Activated naive CD4-positive, alpha-beta T cell treated with anti-CD3 and anti-CD28 coated beads, Interleukin-2, amount 50 U/mL, for 24 hours (primary cell): ENCODE measurements around the gene NCOA3.

ENCODE experiments used
- H3K27ac Mint-ChIP-seq: one replicate; pipeline ENCODE4 v1.8.0; 2021; ENCODE audit warnings: mild to moderate bottlenecking, mixed read lengths
- H3K27me3 Mint-ChIP-seq: one replicate; pipeline ENCODE4 v1.8.0; 2021; ENCODE audit warnings: mixed read lengths
- H3K36me3 Mint-ChIP-seq: one replicate; pipeline ENCODE4 v1.8.0; 2021; ENCODE audit warnings: mixed read lengths
- H3K4me1 Mint-ChIP-seq: one replicate; pipeline ENCODE4 v1.8.0; 2021; ENCODE audit warnings: mixed read lengths
- H3K4me3 Mint-ChIP-seq: one replicate; pipeline ENCODE4 v1.8.0; 2021; ENCODE audit warnings: mild to moderate bottlenecking, mixed read lengths
- H3K9me3 Mint-ChIP-seq: one replicate; pipeline ENCODE4 v1.8.0; 2021; ENCODE audit warnings: mixed read lengths

NCOA3 gene

DNA sequence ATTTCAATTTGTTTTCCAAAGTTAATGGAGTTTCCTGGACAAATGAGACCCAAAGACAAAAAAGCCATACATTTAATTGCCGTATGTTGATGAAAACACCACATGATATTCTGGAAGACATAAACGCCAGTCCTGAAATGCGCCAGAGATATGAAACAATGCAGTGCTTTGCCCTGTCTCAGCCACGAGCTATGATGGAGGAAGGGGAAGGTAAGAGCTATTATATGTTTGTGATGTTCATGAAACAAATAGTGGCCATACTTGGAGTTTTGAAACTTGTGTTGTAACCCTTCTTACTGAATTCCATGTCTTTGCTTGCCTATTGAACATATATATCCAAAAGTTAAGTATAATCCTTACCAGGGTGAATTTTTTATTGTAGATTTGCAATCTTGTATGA is 125.9 kb downstream of the NCOA3 start:
- Mint-ChIP-seq H3K9me3 (no peaks in the 10 kb centered on the region), H3K36me3 (peaks cover 8% of the 10 kb centered on the region), H3K27ac (no peak overlapping the region), H3K4me3 (no peak overlapping the region), H3K27me3 (no peaks in the 10 kb centered on the region), H3K4me1 (peaks cover 6% of the 10 kb centered on the region)

DNA sequence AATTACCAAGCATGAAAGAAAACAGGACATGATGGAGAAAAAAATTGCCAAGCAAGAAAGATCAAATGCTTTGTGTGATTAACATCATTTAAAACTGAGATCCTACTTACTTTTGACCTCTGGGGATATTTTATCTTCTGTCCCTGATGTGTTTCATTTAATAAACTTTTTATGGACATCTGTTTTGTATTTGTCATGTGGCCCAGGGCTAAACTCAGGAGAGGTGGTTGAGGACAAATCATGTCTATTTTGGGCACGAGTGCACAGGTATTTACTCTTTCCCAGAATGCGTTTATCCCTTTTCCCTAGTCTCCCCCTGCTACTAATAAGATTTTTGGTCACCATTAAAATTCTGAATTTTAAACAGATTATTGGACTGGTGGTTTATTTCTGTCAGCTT is 128.2 kb downstream of the NCOA3 start:
- Mint-ChIP-seq H3K36me3 (peaks cover 9% of the 10 kb centered on the region), H3K9me3 (no peaks in the 10 kb centered on the region), H3K4me3 (no peak overlapping the region), H3K4me1 (peaks cover 4% of the 10 kb centered on the region), H3K27me3 (no peaks in the 10 kb centered on the region), H3K27ac (no peak overlapping the region)

DNA sequence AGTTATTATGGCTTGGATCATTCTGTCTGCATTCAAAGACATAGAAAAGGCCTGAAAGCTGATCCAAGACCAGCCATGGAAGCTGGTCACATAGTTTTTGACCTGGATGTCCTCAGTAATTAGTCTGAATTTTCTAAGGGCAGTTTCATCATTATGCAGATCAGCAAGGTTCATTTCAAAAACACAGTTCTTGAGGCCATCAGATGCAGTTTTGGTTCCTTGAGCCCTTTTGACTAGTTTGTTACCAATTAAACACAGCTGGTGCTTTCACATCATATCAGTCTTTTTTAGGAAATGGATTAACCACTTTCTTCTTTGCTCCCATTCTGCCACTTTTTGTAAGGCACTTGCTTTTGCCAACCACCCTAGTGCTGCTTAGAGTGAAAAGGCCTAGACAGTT is 129.4 kb downstream of the NCOA3 start:
- no peak overlapping the region for H3K27ac Mint-ChIP-seq
- no peaks in the 10 kb centered on the region for H3K4me1 Mint-ChIP-seq
- H3K9me3 Mint-ChIP-seq, result no peaks in the 10 kb centered on the region
- peaks cover 9% of the 10 kb centered on the region for H3K36me3 Mint-ChIP-seq
- no peaks in the 10 kb centered on the region for H3K27me3 Mint-ChIP-seq
- H3K4me3 Mint-ChIP-seq, result no peak overlapping the region

DNA sequence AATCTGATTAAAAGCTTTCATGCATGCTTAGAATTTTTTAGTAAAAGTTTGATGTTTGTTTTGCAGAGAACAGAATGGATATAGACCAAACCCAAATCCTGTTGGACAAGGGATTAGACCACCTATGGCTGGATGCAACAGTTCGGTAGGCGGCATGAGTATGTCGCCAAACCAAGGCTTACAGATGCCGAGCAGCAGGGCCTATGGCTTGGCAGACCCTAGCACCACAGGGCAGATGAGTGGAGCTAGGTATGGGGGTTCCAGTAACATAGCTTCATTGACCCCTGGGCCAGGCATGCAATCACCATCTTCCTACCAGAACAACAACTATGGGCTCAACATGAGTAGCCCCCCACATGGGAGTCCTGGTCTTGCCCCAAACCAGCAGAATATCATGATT is 133.6 kb downstream of the NCOA3 start:
- H3K27me3 Mint-ChIP-seq, result no peaks in the 10 kb centered on the region
- H3K9me3 Mint-ChIP-seq, result no peaks in the 10 kb centered on the region
- no peaks in the 10 kb centered on the region for H3K4me1 Mint-ChIP-seq
- H3K4me3 Mint-ChIP-seq, result no peak overlapping the region
- H3K27ac Mint-ChIP-seq, result no peak overlapping the region
- peaks cover 14% of the 10 kb centered on the region for H3K36me3 Mint-ChIP-seq

DNA sequence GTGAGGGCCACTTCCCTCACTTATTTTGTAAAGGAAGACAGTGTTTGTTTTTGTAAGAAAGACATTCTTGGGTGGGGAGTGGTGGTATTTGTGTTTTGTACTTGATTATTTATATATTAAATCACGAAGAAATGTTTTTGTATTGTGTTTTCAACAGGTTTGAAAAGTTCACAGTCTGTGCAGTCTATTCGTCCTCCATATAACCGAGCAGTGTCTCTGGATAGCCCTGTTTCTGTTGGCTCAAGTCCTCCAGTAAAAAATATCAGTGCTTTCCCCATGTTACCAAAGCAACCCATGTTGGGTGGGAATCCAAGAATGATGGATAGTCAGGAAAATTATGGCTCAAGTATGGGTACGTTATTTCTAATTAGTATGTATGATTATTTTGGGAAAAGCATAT is 137.2 kb downstream of the NCOA3 start:
- Mint-ChIP-seq H3K9me3 (no peaks in the 10 kb centered on the region), H3K27me3 (no peaks in the 10 kb centered on the region), H3K27ac (no peak overlapping the region), H3K36me3 (peaks cover 26% of the 10 kb centered on the region), H3K4me1 (no peaks in the 10 kb centered on the region), H3K4me3 (no peak overlapping the region)

DNA sequence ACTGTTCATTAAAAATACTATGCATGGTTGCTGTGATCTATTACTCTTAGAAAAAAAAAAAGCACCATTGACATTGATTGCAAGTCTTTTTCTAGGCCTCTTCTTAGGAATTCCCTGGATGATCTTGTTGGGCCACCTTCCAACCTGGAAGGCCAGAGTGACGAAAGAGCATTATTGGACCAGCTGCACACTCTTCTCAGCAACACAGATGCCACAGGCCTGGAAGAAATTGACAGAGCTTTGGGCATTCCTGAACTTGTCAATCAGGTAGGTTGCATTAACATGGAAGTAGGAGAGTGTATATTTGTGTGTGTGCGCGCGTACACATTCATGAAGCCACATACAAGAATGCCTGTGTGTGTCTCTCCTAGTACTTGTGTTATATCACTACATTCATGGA is 140.4 kb downstream of the NCOA3 start:
- H3K9me3 Mint-ChIP-seq, result no peaks in the 10 kb centered on the region
- H3K27me3 Mint-ChIP-seq, result no peaks in the 10 kb centered on the region
- H3K4me3 Mint-ChIP-seq, result no peak overlapping the region
- H3K4me1 Mint-ChIP-seq, result peaks cover 3% of the 10 kb centered on the region
- peaks cover 37% of the 10 kb centered on the region for H3K36me3 Mint-ChIP-seq
- H3K27ac Mint-ChIP-seq, result peak overlapping the region; percentile 68

DNA sequence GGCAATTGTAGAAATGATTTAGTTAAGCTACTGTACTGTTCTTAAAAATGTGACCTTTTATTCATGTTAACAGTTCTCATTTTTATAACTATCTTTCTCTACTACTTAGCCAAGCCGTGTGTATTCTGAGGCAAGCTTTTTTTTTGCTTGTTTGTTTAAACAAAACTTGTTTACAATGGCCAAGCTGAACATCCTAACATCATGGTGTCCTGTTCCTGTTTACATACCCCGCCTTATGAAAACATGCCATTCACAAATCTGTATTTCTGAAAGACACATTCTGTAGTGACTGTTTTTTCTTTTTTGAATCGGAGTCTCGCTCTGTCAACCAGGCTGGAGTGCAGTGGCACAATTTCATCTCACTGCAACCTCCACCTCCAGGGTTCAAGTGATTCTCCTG is 140.9 kb downstream of the NCOA3 start:
- peaks cover 3% of the 10 kb centered on the region for H3K4me1 Mint-ChIP-seq
- H3K9me3 Mint-ChIP-seq, result no peaks in the 10 kb centered on the region
- no peaks in the 10 kb centered on the region for H3K27me3 Mint-ChIP-seq
- no peak overlapping the region for H3K4me3 Mint-ChIP-seq
- no peak overlapping the region for H3K27ac Mint-ChIP-seq
- H3K36me3 Mint-ChIP-seq, result peaks cover 34% of the 10 kb centered on the region

DNA sequence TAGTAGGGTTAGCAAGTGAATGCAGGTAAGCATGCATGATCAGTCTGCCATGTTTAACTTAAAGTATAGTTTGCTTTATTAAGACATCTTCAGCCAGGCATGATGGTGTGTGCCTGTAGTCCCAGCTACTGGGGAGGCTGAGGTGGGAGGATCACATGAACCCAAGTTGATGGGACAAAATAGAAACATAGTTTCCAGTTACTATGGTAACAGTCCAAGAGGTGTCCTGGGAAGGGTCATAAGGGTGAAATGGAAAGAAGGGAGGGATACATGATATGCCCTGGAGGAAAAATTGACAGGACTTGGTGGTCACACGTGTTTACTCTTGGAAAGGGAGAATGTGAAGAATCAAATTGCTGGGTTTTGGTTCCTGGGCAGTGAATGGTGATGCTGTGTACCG is 143.9 kb downstream of the NCOA3 start:
- Mint-ChIP-seq H3K9me3 (no peaks in the 10 kb centered on the region), H3K36me3 (peaks cover 32% of the 10 kb centered on the region), H3K4me1 (peaks cover 3% of the 10 kb centered on the region), H3K27ac (peak overlapping the region; percentile 88), H3K27me3 (no peaks in the 10 kb centered on the region), H3K4me3 (no peak overlapping the region)

DNA sequence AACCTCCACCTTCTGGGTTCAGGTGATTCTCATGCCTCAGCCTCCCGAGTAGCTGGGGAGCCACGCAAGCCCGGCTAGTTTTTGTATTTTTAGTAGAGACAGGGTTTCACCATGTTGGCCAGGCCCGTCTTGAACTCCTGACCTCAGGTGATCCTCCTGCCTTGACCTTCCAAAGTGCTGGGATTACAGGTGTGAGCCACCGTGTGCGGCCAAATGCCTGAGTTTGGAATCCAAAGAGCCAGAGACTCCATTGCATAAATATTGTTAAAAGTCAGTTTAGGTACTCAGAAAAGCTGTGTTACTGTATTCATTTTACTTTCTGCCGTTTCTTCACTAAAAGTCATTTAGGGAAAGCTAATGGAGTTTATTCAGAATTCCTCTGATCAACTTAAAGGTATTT is 146.3 kb downstream of the NCOA3 start:
- H3K27ac Mint-ChIP-seq, result no peak overlapping the region

DNA sequence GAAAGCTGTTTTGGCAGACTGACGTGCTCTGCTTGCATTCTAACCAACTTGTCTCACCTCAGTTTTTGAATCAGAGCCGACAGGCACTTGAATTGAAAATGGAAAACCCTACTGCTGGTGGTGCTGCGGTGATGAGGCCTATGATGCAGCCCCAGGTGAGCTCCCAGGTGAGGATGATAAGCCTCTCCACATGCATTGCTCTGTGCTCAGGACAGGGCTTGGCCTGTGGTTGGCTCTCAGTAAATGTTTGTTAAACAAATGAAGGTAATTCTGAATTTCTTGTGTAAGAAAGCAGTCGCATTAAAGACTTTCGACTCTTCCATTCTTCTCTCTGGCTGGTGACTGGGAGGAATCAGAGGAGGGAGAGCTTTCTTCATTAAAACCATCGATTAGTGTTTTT is 147.3 kb downstream of the NCOA3 start:
- Mint-ChIP-seq H3K4me3 (no peak overlapping the region), H3K27ac (no peak overlapping the region), H3K36me3 (peaks cover 29% of the 10 kb centered on the region)

More for the DNA sequence above, 146.3 kb downstream of the NCOA3 start:
- H3K27me3 Mint-ChIP-seq, result no peaks in the 10 kb centered on the region
- H3K9me3 Mint-ChIP-seq, result no peaks in the 10 kb centered on the region
- H3K36me3 Mint-ChIP-seq, result peaks cover 26% of the 10 kb centered on the region
- H3K4me1 Mint-ChIP-seq, result peaks cover 3% of the 10 kb centered on the region
- no peak overlapping the region for H3K4me3 Mint-ChIP-seq

DNA sequence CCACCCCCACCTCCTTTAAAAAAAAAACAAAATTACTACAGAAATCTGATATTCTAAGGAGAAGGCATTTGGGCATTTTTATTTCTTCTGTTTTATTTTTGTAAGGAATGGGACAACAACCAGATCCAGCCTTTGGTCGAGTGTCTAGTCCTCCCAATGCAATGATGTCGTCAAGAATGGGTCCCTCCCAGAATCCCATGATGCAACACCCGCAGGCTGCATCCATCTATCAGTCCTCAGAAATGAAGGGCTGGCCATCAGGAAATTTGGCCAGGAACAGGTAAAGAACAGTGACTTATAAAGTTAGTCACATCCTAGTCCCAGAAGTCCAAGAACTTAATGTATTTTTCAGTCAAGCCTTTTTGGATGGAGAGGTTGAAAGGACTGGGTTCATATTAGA is 150.6 kb downstream of the NCOA3 start:
- Mint-ChIP-seq H3K27me3 (no peaks in the 10 kb centered on the region), H3K9me3 (no peaks in the 10 kb centered on the region), H3K27ac (no peak overlapping the region), H3K4me3 (no peak overlapping the region), H3K36me3 (peaks cover 15% of the 10 kb centered on the region), H3K4me1 (no peaks in the 10 kb centered on the region)

More for the DNA sequence above, 147.3 kb downstream of the NCOA3 start:
- Mint-ChIP-seq H3K9me3 (no peaks in the 10 kb centered on the region), H3K27me3 (no peaks in the 10 kb centered on the region), H3K4me1 (peaks cover 3% of the 10 kb centered on the region)

DNA sequence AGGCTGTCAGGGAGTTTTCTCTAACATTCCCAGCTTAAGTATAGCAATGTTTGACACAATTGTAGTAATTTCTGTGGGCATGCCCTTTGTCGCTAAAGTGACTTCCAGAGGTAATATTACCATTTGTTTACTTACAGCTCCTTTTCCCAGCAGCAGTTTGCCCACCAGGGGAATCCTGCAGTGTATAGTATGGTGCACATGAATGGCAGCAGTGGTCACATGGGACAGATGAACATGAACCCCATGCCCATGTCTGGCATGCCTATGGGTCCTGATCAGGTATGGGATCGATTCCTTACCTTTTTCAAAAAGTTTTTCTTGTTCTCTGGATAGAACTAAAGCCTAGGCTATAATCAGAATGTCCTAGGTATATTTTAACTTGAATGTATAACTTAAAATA is 151.1 kb downstream of the NCOA3 start:
- no peaks in the 10 kb centered on the region for H3K4me1 Mint-ChIP-seq
- no peaks in the 10 kb centered on the region for H3K9me3 Mint-ChIP-seq
- no peak overlapping the region for H3K4me3 Mint-ChIP-seq
- H3K27ac Mint-ChIP-seq, result no peak overlapping the region
- H3K27me3 Mint-ChIP-seq, result no peaks in the 10 kb centered on the region
- H3K36me3 Mint-ChIP-seq, result peaks cover 15% of the 10 kb centered on the region

DNA sequence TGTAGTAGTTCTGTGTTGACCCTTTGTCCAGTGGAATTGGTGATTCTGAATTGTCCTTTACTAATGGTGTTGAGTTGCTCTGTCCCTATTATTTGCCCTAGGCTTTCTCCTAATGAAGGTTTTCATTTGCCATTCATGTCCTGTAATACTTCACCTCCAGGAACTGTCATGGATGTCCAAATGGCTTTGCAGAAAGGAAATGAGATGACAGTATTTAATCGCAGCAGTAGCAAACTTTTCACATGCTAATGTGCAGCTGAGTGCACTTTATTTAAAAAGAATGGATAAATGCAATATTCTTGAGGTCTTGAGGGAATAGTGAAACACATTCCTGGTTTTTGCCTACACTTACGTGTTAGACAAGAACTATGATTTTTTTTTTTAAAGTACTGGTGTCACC is 152.2 kb downstream of the NCOA3 start:
- Mint-ChIP-seq H3K9me3 (no peaks in the 10 kb centered on the region), H3K36me3 (peaks cover 16% of the 10 kb centered on the region), H3K27me3 (no peaks in the 10 kb centered on the region), H3K4me1 (no peaks in the 10 kb centered on the region), H3K4me3 (no peak overlapping the region), H3K27ac (peak overlapping the region; percentile 31)

DNA sequence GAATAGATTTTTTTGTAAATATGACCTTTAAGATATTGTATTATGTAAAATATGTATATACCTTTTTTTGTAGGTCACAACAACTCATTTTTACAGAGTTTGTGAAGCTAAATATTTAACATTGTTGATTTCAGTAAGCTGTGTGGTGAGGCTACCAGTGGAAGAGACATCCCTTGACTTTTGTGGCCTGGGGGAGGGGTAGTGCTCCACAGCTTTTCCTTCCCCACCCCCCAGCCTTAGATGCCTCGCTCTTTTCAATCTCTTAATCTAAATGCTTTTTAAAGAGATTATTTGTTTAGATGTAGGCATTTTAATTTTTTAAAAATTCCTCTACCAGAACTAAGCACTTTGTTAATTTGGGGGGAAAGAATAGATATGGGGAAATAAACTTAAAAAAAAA is 152.7 kb downstream of the NCOA3 start:
- Mint-ChIP-seq H3K27ac (no peak overlapping the region), H3K36me3 (peaks cover 15% of the 10 kb centered on the region), H3K9me3 (no peaks in the 10 kb centered on the region), H3K4me3 (no peak overlapping the region), H3K4me1 (no peaks in the 10 kb centered on the region), H3K27me3 (no peaks in the 10 kb centered on the region)

DNA sequence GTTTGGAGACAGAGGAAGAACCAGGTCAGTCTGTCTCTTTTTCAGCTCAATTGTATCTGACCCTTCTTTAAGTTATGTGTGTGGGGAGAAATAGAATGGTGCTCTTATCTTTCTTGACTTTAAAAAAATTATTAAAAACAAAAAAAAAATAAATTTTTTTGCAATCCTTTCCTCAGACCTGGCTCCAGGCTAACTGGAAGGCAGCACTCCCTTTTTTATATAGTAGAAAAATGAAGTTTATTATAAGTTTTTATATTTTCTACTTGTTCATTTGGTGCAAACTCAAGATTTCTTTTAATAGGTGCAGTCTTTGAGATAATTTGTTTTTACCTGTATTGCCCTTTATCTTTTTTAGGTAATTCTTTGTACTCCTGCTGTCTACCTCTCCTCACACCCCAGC is 153.9 kb downstream of the NCOA3 start:
- H3K9me3 Mint-ChIP-seq, result no peaks in the 10 kb centered on the region
- H3K27ac Mint-ChIP-seq, result no peak overlapping the region
- H3K27me3 Mint-ChIP-seq, result no peaks in the 10 kb centered on the region
- H3K4me3 Mint-ChIP-seq, result no peak overlapping the region
- no peaks in the 10 kb centered on the region for H3K4me1 Mint-ChIP-seq
- H3K36me3 Mint-ChIP-seq, result peaks cover 11% of the 10 kb centered on the region

DNA sequence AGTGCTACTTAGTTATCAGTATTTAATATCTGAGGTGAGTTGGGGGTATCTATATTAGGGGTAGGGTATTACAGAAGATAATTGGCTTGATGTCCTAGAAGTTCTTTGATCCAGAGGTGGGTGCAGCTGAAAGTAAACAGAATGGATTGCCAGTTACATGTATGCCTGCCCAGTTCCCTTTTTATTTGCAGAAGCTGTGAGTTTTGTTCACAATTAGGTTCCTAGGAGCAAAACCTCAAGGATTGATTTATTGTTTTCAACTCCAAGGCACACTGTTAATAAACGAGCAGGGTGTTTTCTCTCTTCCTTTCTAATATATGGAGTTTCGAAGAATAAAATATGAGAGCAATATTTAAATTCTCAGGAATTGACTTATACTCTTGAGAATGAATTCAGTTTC is 154.6 kb downstream of the NCOA3 start:
- no peaks in the 10 kb centered on the region for H3K4me1 Mint-ChIP-seq
- peaks cover 11% of the 10 kb centered on the region for H3K36me3 Mint-ChIP-seq
- no peaks in the 10 kb centered on the region for H3K9me3 Mint-ChIP-seq
- H3K27ac Mint-ChIP-seq, result no peak overlapping the region
- H3K27me3 Mint-ChIP-seq, result no peaks in the 10 kb centered on the region
- H3K4me3 Mint-ChIP-seq, result no peak overlapping the region

DNA sequence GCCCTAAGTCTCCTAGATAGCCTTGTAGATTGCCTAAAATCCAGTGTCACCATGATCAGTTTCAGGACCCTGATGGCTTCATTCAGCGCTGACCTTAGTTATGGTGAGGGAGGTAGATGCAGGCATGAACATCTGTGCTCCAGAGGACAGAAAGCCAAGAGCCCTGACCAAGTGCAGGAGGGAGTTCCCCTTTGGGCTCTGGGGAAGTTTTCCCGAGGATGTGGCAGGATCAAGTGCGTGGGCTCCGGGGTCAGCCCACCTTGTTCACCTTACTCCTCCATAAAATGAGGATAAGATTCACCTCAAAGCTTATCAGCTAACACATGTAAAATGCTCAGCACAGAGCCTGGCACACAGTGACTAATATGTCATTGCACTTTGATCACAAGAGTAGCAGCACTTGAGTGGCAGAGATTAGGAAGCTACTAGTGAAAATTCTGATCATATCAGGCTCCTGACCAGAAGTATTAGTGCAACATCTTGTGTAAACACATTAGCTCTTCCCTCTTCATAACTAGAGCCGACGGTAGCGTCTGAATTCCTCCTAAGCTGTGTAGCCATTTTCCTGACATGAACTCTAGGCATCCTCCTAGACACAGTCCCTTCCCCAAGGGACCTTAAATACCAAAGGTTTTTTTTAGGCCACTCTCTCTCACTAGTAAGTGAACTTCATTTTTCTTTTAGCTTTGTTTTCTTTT is 158.4 kb downstream of the NCOA3 start:
- Mint-ChIP-seq H3K4me3 (no peak overlapping the region), H3K27me3 (no peaks in the 10 kb centered on the region), H3K9me3 (no peaks in the 10 kb centered on the region), H3K36me3 (peaks cover 5% of the 10 kb centered on the region), H3K4me1 (peaks cover 6% of the 10 kb centered on the region), H3K27ac (peak overlapping the region; percentile 80)
